PC-3 (cell line): Measurements from ENCODE around the gene ILK. TPM values are rescaled to one million over a fixed set of nuclear protein-coding genes. Genes with fewer than 3 reads are reported as not detected.

Source experiments
- ATAC-seq: fragments of 200-7000 bp; cut with Tn5 transposase; 2 replicates; pipeline ENCODE4 v1.9.1; 2020; ENCODE audit warnings: mild to moderate bottlenecking, moderate library complexity
- BruUV-seq: library from RNA; stranded (reverse); fragments of 400-500 nt; replicated peaks from 2 replicates; lab custom pipeline; 2021; lab: Mats Ljungman, UMichigan
- CTCF ChIA-PET: fragments of 300-600 bp; sonication (Branson Sonifier 250); formaldehyde crosslinking; loops from one replicate; lab custom pipeline; 2022; ENCODE audit warnings: antibody characterized with exemption; lab: Charles Lee
- POLR2A ChIA-PET: fragments of 300-600 bp; sonication (Branson Sonifier 250); formaldehyde crosslinking; loops from one replicate; lab custom pipeline; 2022; ENCODE audit warnings: antibody characterized with exemption; ENCODE audit not compliant: unreplicated experiment; lab: Charles Lee
- DNase-seq: peaks from one replicate; pipeline ENCODE4 v3.0.0-alpha.2; 2015
- H2AFZ ChIP-seq: fragments of 300-600 bp; sonication (generic); 2 replicates; pipeline ENCODE4 v1.6.0; 2016; ENCODE audit warnings: antibody characterized with exemption, low read length
- H3F3A ChIP-seq: fragments of 300-600 bp; sonication (generic); one replicate; pipeline ENCODE4 v1.6.0; 2017; ENCODE audit warnings: antibody characterized with exemption, low read length, control low read depth, mild to moderate bottlenecking; ENCODE audit not compliant: unreplicated experiment
- H3K27ac ChIP-seq: fragments of 300-600 bp; sonication (generic); 2 replicates; pipeline ENCODE4 v1.5.1; 2016; ENCODE audit warnings: mild to moderate bottlenecking, low read length
- H3K27me3 ChIP-seq: fragments of 300-600 bp; sonication (generic); 2 replicates; pipeline ENCODE4 v1.6.1; 2016; ENCODE audit warnings: low read length, mixed read lengths
- H3K36me3 ChIP-seq: fragments of 300-600 bp; sonication (generic); 2 replicates; pipeline ENCODE4 v1.6.1; 2016; ENCODE audit warnings: low read depth, mixed run types, low read length, mixed read lengths
- H3K4me1 ChIP-seq: fragments of 300-600 bp; sonication (generic); 2 replicates; pipeline ENCODE4 v1.5.1; 2016; ENCODE audit warnings: low read length; ENCODE audit not compliant: insufficient read depth
- H3K4me2 ChIP-seq: fragments of 300-600 bp; sonication (generic); 2 replicates; pipeline ENCODE4 v1.6.0; 2016; ENCODE audit warnings: low read length
- H3K4me3 ChIP-seq: fragments of 300-600 bp; sonication (generic); 2 replicates; pipeline ENCODE4 v1.5.1; 2016; ENCODE audit warnings: mild to moderate bottlenecking, low read length, mixed read lengths
- H3K79me2 ChIP-seq: fragments of 300-600 bp; sonication (generic); 2 replicates; pipeline ENCODE4 v1.6.1; 2017; ENCODE audit warnings: low read length, mixed read lengths
- H3K9ac ChIP-seq: fragments of 300-600 bp; sonication (generic); 2 replicates; pipeline ENCODE4 v1.6.0; 2016; ENCODE audit warnings: mild to moderate bottlenecking, low read length
- H3K9me2 ChIP-seq: fragments of 300-600 bp; sonication (generic); replicated peaks from 2 replicates; pipeline ENCODE4 v1.6.1; 2016; ENCODE audit warnings: mixed run types, low read length, mixed read lengths
- H3K9me3 ChIP-seq: fragments of 300-600 bp; sonication (generic); 2 replicates; pipeline ENCODE4 v1.6.1; 2016; ENCODE audit warnings: low read length, mixed read lengths
- H4K20me1 ChIP-seq: fragments of 300-600 bp; sonication (generic); 2 replicates; pipeline ENCODE4 v1.6.1; 2016; ENCODE audit warnings: low read length, mixed read lengths
- EZH2 ChIP-seq: fragments of 300-600 bp; sonication (generic); IDR thresholded peaks from one replicate; pipeline ENCODE4 v1.6.1; 2017; ENCODE audit warnings: antibody characterized with exemption, mild to moderate bottlenecking, low read length; ENCODE audit not compliant: unreplicated experiment
- EZH2phosphoT487 ChIP-seq: fragments of 300-600 bp; sonication (generic); IDR thresholded peaks from 2 replicates; pipeline ENCODE4 v1.6.1; 2018; ENCODE audit warnings: mild to moderate bottlenecking, antibody characterized with exemption, low read length, borderline replicate concordance
- intact Hi-C: fragments of 100-400 bp; cut with micrococcal nuclease; formaldehyde crosslinking; loops from 2 replicates; pipeline ENCODE4 v1.9.0; 2023
- total RNA-seq: library from RNA; depleted of rRNA; stranded (reverse); fragments of >200 nt; gene quantifications from 2 replicates; pipeline ENCODE4 v1.2.3, GENCODE V29; 2014
- TF ChIP-seq, protein P1 (sequence below): fragments of 300-600 bp; sonication (generic); conservative IDR thresholded peaks from 2 replicates; pipeline ENCODE4 v1.5.1; 2017; ENCODE audit warnings: antibody characterized with exemption, low read depth, mild to moderate bottlenecking, low read length

The ILK gene
- total RNA-seq, 1 experiment from 2014 or later = 73.9 TPM

DNA sequence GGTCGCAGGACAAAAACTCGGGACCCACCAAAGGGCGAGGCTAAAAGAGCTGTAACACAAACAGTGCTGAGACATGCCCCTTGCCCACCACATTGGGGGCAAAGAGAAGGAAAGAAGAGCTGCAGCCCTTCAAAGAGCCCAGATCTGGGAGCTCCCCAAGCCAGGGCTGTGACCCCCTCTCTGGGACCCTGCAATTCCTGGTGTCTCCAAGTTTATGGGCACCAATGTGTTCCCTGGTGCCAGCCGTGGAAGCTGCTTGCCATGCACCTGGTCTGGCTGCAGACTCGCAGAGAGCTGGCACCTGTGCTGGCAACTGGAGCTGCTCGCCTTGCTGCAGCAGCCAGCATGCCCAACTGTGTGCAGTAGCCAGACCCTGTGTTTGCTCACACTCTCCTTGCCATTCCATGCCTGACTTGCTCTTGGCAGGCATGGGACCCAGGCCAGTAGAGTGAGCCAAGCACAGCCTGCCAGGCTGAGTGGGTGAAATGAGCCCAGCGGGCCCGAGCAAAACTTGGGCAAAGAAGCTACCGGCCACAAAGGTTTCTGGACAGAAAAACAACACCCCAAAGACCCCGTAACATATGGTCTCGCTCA, 16.1 kb upstream of the ILK start:
- Histone ChIP-seq H4K20me1 (no peaks in the 10 kb centered on the region), H3K4me3 (no peak overlapping the region), H3K9ac (no peak overlapping the region), H3K9me3 (peaks cover 8% of the 10 kb centered on the region; the same call in 1 of the 2 replicates), H3K27ac (no peak overlapping the region), H2AFZ (no peak overlapping the region), H3K4me2 (no peak overlapping the region), H3K79me2 (no peaks in the 10 kb centered on the region), H3K27me3 (no peaks in the 10 kb centered on the region), H3K9me2 (no peaks in the 10 kb centered on the region), H3F3A (no peaks in the 10 kb centered on the region), H3K36me3 (peaks cover 16% of the 10 kb centered on the region; the same call in 1 of the 2 replicates), H3K4me1 (no peaks in the 10 kb centered on the region)
- no peak for DNase-seq
- TF ChIP-seq EZH2phosphoT487 = no peak
- TF ChIP-seq, protein P1, sequence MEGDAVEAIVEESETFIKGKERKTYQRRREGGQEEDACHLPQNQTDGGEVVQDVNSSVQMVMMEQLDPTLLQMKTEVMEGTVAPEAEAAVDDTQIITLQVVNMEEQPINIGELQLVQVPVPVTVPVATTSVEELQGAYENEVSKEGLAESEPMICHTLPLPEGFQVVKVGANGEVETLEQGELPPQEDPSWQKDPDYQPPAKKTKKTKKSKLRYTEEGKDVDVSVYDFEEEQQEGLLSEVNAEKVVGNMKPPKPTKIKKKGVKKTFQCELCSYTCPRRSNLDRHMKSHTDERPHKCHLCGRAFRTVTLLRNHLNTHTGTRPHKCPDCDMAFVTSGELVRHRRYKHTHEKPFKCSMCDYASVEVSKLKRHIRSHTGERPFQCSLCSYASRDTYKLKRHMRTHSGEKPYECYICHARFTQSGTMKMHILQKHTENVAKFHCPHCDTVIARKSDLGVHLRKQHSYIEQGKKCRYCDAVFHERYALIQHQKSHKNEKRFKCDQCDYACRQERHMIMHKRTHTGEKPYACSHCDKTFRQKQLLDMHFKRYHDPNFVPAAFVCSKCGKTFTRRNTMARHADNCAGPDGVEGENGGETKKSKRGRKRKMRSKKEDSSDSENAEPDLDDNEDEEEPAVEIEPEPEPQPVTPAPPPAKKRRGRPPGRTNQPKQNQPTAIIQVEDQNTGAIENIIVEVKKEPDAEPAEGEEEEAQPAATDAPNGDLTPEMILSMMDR = no peak
- no peak for TF ChIP-seq EZH2
- no TSS peak for BruUV-seq
- intact Hi-C loops = no loop called here
- ChIA-PET CTCF (no interaction called here), POLR2A (no interaction called here)
- no peak for ATAC-seq

DNA sequence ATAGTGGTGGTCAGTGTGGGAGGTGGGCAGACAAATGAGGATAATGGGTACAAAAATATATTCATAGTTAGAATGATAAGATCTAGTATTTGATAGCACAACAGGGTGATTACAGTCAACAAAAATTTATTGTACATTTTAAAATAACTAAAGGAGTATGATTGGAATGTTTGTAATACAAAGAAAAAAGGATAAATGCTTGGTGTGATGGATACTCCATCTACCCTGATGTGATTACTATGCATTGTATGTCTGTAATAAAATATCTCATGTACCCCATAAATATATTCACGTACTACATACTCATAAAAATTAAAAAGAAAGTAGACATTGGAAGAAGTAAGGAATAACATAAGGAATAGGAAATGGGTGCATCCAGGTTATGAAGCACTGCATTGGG, 15.6 kb upstream of the ILK start:
- H3K9me3 ChIP-seq = peaks cover 8% of the 10 kb centered on the region; the same call in 1 of the 2 replicates
- ATAC-seq (no peak), DNase-seq (no peak)
- H3K9ac ChIP-seq = no peak overlapping the region
- ChIA-PET POLR2A (no interaction called here), CTCF (no interaction called here)
- no TSS peak for BruUV-seq
- H4K20me1 ChIP-seq = no peaks in the 10 kb centered on the region
- no peaks in the 10 kb centered on the region for H3K27me3 ChIP-seq
- H3K4me3 ChIP-seq = no peak overlapping the region
- H3K27ac ChIP-seq = no peak overlapping the region
- no peaks in the 10 kb centered on the region for H3K79me2 ChIP-seq
- H3K9me2 ChIP-seq = no peaks in the 10 kb centered on the region
- TF ChIP-seq EZH2phosphoT487 = no peak
- TF ChIP-seq, protein P1 = no peak
- TF ChIP-seq EZH2 = no peak
- no peaks in the 10 kb centered on the region for H3K4me1 ChIP-seq
- no peak overlapping the region for H2AFZ ChIP-seq
- peaks cover 19% of the 10 kb centered on the region for H3K36me3 ChIP-seq
- H3F3A ChIP-seq = no peaks in the 10 kb centered on the region
- intact Hi-C loops = no loop called here
- no peak overlapping the region for H3K4me2 ChIP-seq

DNA sequence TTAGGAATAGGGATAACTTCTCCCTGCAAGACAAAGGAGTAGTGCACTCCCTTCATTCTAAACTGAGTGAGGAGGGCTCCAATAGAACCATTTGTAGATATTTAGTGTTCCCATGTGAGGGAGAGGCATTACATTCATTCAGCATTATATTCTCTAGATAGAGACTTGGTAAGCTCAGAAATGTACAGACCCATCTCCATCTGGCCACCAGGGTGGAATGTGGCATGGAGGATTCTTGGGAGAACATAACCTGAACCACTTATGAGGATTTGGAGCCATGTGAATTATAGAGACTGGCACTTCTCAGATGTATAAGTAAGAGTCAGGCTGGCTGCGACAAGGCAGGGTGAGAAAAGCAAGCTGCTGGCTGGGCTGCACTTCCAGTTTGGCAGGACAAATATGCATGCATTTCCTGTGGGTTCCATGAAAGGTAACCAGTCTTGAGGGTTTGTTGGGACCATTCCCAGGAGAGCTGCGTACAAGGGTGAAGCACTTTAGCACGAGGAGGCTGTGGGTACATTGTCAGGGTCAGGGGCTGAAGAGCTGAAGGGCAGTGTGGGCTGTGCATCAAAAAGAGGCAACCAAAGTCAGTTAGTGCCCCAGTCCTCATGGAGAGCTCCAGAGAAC, 9.3 kb upstream of the ILK start:
- H3K9me3 ChIP-seq = no peaks in the 10 kb centered on the region
- BruUV-seq = no TSS peak
- H3K27ac ChIP-seq = no peak overlapping the region
- H3K4me2 ChIP-seq = no peak overlapping the region
- no peaks in the 10 kb centered on the region; the same call in 1 of the 2 replicates for H3K79me2 ChIP-seq
- no peak overlapping the region for H3K4me3 ChIP-seq
- H3K27me3 ChIP-seq = no peaks in the 10 kb centered on the region
- H3K9ac ChIP-seq = no peak overlapping the region
- ChIA-PET POLR2A (no interaction called here), CTCF (no interaction called here)
- H3K4me1 ChIP-seq = no peaks in the 10 kb centered on the region
- DNase-seq (no peak), ATAC-seq (no peak)
- H2AFZ ChIP-seq = no peak overlapping the region
- H4K20me1 ChIP-seq = no peaks in the 10 kb centered on the region
- no peaks in the 10 kb centered on the region for H3K9me2 ChIP-seq
- H3K36me3 ChIP-seq = peaks cover 21% of the 10 kb centered on the region; the same call in 1 of the 2 replicates
- intact Hi-C loops = no loop called here
- no peaks in the 10 kb centered on the region for H3F3A ChIP-seq
- TF ChIP-seq EZH2 = no peak
